HG02610 (cell line): ENCODE results near the gene CACNA2D1.

Experiments
- ATAC-seq: cut with Tn5 transposase; IDR thresholded peaks from one replicate; pipeline ENCODE4 v1.9.1; 2021; ENCODE audit warnings: mild to moderate bottlenecking, moderate library complexity; ENCODE audit not compliant: unreplicated experiment

Gene CACNA2D1

GRCh38 chr7:82010416-82010815 lies 433.2 kb downstream of the CACNA2D1 start:
- ATAC-seq = no peak

- ATAC-seq = no peak
Measured at GRCh38 chr7:82007315-82007714, 436.3 kb downstream of the CACNA2D1 start.

GRCh38 chr7:82005056-82005455 lies 438.5 kb downstream of the CACNA2D1 start:
- no peak for ATAC-seq

- ATAC-seq = no peak
Measured at GRCh38 chr7:81993186-81993585, 450.4 kb downstream of the CACNA2D1 start.

- ATAC-seq = no peak
Measured at GRCh38 chr7:81990395-81990794, 453.2 kb downstream of the CACNA2D1 start.

- ATAC-seq = no peak
Measured at GRCh38 chr7:81986723-81987470, 456.7 kb downstream of the CACNA2D1 start.

GRCh38 chr7:81983406-81983805 lies 460.2 kb downstream of the CACNA2D1 start:
- ATAC-seq = no peak

- no peak for ATAC-seq
Measured at GRCh38 chr7:81973117-81973516, 470.5 kb downstream of the CACNA2D1 start.

GRCh38 chr7:81960026-81960425 lies 483.6 kb downstream of the CACNA2D1 start:
- ATAC-seq = no peak

GRCh38 chr7:81957517-81957916 lies 486.1 kb downstream of the CACNA2D1 start:
- ATAC-seq = no peak

- peak; percentile 92 for ATAC-seq
Measured at GRCh38 chr7:81956520-81956919, 487.1 kb downstream of the CACNA2D1 start.

GRCh38 chr7:81949306-81949705 lies 494.3 kb downstream of the CACNA2D1 start:
- ATAC-seq = no peak

GRCh38 chr7:81944058-81944457 lies 499.5 kb downstream of the CACNA2D1 start:
- ATAC-seq = no peak

- ATAC-seq = no peak
Measured at GRCh38 chr7:81937091-81937490, 506.5 kb downstream of the CACNA2D1 start.

- ATAC-seq = no peak
Measured at GRCh38 chr7:81934596-81935301, 508.8 kb downstream of the CACNA2D1 start.

GRCh38 chr7:81932936-81933335 lies 510.6 kb downstream of the CACNA2D1 start:
- no peak for ATAC-seq

GRCh38 chr7:81929386-81929785 lies 514.2 kb downstream of the CACNA2D1 start:
- no peak for ATAC-seq

- no peak for ATAC-seq
Measured at GRCh38 chr7:81926154-81926553, 517.4 kb downstream of the CACNA2D1 start.

GRCh38 chr7:81925530-81925929 lies 518.0 kb downstream of the CACNA2D1 start:
- peak; percentile 90 for ATAC-seq

- ATAC-seq = peak; percentile 83
Measured at GRCh38 chr7:81924494-81924893, 519.1 kb downstream of the CACNA2D1 start.

GRCh38 chr7:81919494-81919893 lies 524.1 kb downstream of the CACNA2D1 start:
- no peak for ATAC-seq

- no peak for ATAC-seq
Measured at GRCh38 chr7:81908220-81908619, 535.4 kb downstream of the CACNA2D1 start.
